ENCODE measurements around the gene TAGLN2.

The TAGLN2 gene

GRCh38 chr1:159883134-159883533 is 42.2 kb downstream of the TAGLN2 start:
- TF ChIP-seq CTCF (conservative IDR thresholded peaks at IDR 0.05; ENCODE audit: control insufficient read depth, insufficient read depth, low read depth, low read length), result no peak
- no peak for DNase-seq (ENCODE audit: low read depth)

DNA sequence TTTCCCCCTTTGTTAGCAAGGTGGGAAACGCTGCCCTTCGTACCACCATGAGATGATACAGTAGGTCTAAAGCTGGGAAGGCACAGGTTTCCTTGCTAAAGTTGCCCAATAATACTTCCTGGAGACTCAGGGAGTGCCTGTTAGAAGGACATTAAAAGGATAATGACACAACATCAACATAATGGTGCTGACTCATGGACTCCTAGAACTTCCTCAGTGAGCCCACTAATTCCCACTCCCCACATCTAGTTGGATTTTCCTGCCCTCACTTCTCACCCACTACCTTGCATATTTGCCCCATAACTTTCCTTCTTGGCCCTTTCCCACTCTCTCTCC is 42.8 kb downstream of the TAGLN2 start:
- peak; percentile 81 for DNase-seq (ENCODE audit: low read depth)
- no peak for TF ChIP-seq CTCF (conservative IDR thresholded peaks at IDR 0.05; ENCODE audit: control insufficient read depth, insufficient read depth, low read depth, low read length)
- no peak overlapping the region for H3K4me3 ChIP-seq (ENCODE audit: control insufficient read depth, low read depth, low read length)

More at GRCh38 chr1:159883134-159883533, 42.2 kb downstream of the TAGLN2 start:
- no peak overlapping the region for H3K4me3 ChIP-seq (ENCODE audit: control insufficient read depth, low read depth, low read length)

DNA sequence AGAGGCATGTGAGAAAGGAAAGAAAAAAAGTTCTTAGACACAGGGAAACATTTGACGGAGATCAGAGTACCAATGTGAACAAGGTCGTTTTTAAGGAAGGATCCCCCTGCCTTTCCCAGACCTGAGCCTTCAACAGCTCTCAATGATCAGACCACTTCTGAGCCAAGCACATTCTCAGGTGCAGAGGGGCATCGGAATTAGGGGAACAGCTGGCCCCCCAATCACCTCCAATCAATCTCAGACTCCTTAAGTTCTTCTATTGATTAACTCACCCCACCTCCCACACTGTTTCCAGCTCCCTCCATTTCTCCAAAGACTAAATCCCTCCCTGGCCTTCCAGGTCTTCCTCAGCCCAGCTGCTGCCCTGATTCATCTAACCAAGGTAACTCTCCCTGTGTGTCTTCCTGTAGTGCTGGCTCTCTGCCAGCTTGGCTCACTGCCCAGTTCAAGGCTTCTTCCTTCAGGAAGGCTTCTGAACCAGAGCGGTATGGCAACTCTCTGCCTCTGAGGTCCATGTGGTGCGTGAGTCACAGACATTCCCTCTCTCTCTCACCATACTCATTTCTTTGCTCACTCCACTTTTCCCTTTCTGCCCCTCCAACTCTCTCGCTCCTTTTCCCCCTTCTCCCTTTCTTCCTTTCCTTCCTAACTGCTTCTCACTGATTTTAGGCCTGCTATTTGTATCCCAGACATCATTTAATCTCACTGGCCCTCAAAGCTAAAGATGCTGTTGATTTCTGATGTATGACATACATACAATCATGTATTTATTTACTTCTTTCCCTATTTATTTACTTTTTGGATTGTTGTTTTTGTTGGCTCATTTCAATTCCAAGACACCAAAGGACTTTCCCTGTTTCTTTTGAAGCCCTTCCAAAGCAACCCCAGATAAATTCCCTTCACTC is 43.4 kb downstream of the TAGLN2 start:
- H3K4me3 ChIP-seq (ENCODE audit: control insufficient read depth, low read depth, low read length), result no peak overlapping the region
- TF ChIP-seq CTCF (conservative IDR thresholded peaks at IDR 0.05; ENCODE audit: control insufficient read depth, insufficient read depth, low read depth, low read length), result no peak
- DNase-seq (ENCODE audit: low read depth), result peak; percentile 99

DNA sequence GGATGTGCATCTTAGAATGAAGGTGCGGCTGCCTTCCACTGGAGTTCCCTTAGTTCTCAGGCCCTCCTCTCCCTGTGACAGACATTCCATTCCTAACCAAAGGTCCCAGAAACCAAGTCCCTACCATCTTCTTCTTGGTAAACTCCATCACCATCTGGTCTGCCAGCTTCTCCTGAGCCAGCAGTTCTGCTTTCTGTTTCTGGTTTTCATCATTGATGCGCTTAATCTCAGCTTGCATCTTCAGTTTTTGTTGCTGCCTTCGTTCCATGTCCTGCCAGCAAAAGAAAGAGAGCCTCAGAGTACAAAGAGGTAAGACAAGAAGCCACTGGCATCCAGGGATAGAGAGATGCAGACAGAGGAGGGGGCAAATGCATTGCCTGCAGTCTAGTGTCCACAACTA is 44.9 kb downstream of the TAGLN2 start:
- DNase-seq (ENCODE audit: low read depth), result no peak
- no peak for TF ChIP-seq CTCF (conservative IDR thresholded peaks at IDR 0.05; ENCODE audit: control insufficient read depth, insufficient read depth, low read depth, low read length)
- no peak overlapping the region for H3K4me3 ChIP-seq (ENCODE audit: control insufficient read depth, low read depth, low read length)

GRCh38 chr1:159879977-159880376 is 45.3 kb downstream of the TAGLN2 start:
- no peak overlapping the region for H3K4me3 ChIP-seq (ENCODE audit: control insufficient read depth, low read depth, low read length)
- DNase-seq (ENCODE audit: low read depth), result peak; percentile 89
- TF ChIP-seq CTCF (conservative IDR thresholded peaks at IDR 0.05; ENCODE audit: control insufficient read depth, insufficient read depth, low read depth, low read length), result no peak

DNA sequence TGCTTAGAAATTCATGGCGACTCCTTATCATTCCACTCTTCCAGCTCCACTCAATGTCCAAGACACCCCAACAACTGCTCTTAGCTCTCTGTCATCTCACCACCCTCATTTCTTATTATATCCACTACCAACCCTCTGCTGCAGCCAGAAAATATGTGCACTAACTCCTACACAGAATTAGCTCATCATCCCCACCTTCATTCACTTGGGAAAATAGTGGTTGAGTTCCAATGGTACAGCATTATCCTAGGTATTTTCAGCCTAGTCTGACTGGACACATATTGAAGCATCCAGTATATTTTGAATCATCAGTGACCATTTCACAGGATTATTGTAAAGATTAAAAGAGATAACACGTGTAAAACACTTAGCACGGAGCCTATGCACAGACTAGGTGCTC is 46.2 kb downstream of the TAGLN2 start:
- no peak overlapping the region for H3K4me3 ChIP-seq (ENCODE audit: control insufficient read depth, low read depth, low read length)
- DNase-seq (ENCODE audit: low read depth), result no peak
- no peak for TF ChIP-seq CTCF (conservative IDR thresholded peaks at IDR 0.05; ENCODE audit: control insufficient read depth, insufficient read depth, low read depth, low read length)

All from fibroblast of mammary gland (primary cell).